HG03342 (cell line): ENCODE measurements around the gene CLASP1.
"Not testable (repeated sequence)": the region's sequence is repeated elsewhere in the genome, so short reads cannot be mapped to it uniquely, and the experiment has no call there.

Experiments
- ATAC-seq: cut with Tn5 transposase; IDR thresholded peaks from one replicate; pipeline ENCODE4 v1.9.1; 2021; ENCODE audit warnings: mild to moderate bottlenecking, moderate library complexity; ENCODE audit not compliant: unreplicated experiment

The CLASP1 gene

GRCh38 chr2:121438290-121438689, 211.0 kb downstream of the CLASP1 start:
- ATAC-seq, result not testable (repeated sequence)

- ATAC-seq, result no peak
These were observed 212.3 kb downstream of the CLASP1 start for GRCh38 chr2:121436918-121437317.

- ATAC-seq, result no peak
These were observed 213.5 kb downstream of the CLASP1 start for GRCh38 chr2:121435790-121436189.

GRCh38 chr2:121431214-121431613, 218.0 kb downstream of the CLASP1 start:
- no peak for ATAC-seq

- no peak for ATAC-seq
These were observed 219.2 kb downstream of the CLASP1 start for GRCh38 chr2:121429927-121430520.

GRCh38 chr2:121429119-121429903, 220.0 kb downstream of the CLASP1 start:
- ATAC-seq, result no peak

- no peak for ATAC-seq
These were observed 222.0 kb downstream of the CLASP1 start for GRCh38 chr2:121427187-121427689.

- ATAC-seq, result no peak
These were observed 228.8 kb downstream of the CLASP1 start for GRCh38 chr2:121420486-121420885.

GRCh38 chr2:121419081-121419699, 230.1 kb downstream of the CLASP1 start:
- ATAC-seq, result no peak

GRCh38 chr2:121418494-121419058, 230.7 kb downstream of the CLASP1 start:
- no peak for ATAC-seq

GRCh38 chr2:121417826-121418225, 231.4 kb downstream of the CLASP1 start:
- no peak for ATAC-seq

- no peak for ATAC-seq
These were observed 233.5 kb downstream of the CLASP1 start for GRCh38 chr2:121415727-121416126.

GRCh38 chr2:121412349-121412748, 236.9 kb downstream of the CLASP1 start:
- ATAC-seq, result no peak

GRCh38 chr2:121409966-121410365, 239.3 kb downstream of the CLASP1 start:
- no peak for ATAC-seq

GRCh38 chr2:121409388-121409787, 239.9 kb downstream of the CLASP1 start:
- no peak for ATAC-seq

- no peak for ATAC-seq
These were observed 240.6 kb downstream of the CLASP1 start for GRCh38 chr2:121408641-121409040.

GRCh38 chr2:121405233-121405632, 244.0 kb downstream of the CLASP1 start:
- ATAC-seq, result no peak

GRCh38 chr2:121400201-121400600, 249.1 kb downstream of the CLASP1 start:
- ATAC-seq, result no peak

- no peak for ATAC-seq
These were observed 250.4 kb downstream of the CLASP1 start for GRCh38 chr2:121398853-121399252.

- no peak for ATAC-seq
These were observed 259.1 kb downstream of the CLASP1 start for GRCh38 chr2:121390082-121390692.

- no peak for ATAC-seq
These were observed 260.9 kb downstream of the CLASP1 start for GRCh38 chr2:121388371-121388770.
